ENCODE results near the gene ASS1. TPM values are rescaled to one million over a fixed set of nuclear protein-coding genes. Genes with fewer than 3 reads are reported as not detected.
A peak's percentile ranks its signal among the peaks of the same experiment; 100 is the strongest.

ASS1 gene
- total and polyA plus RNA-seq, 2 of the 13 experiments (the other 11 are each of a cell fraction or from before 2014, with no cell fraction given): 77.6 to 122 TPM

DNA sequence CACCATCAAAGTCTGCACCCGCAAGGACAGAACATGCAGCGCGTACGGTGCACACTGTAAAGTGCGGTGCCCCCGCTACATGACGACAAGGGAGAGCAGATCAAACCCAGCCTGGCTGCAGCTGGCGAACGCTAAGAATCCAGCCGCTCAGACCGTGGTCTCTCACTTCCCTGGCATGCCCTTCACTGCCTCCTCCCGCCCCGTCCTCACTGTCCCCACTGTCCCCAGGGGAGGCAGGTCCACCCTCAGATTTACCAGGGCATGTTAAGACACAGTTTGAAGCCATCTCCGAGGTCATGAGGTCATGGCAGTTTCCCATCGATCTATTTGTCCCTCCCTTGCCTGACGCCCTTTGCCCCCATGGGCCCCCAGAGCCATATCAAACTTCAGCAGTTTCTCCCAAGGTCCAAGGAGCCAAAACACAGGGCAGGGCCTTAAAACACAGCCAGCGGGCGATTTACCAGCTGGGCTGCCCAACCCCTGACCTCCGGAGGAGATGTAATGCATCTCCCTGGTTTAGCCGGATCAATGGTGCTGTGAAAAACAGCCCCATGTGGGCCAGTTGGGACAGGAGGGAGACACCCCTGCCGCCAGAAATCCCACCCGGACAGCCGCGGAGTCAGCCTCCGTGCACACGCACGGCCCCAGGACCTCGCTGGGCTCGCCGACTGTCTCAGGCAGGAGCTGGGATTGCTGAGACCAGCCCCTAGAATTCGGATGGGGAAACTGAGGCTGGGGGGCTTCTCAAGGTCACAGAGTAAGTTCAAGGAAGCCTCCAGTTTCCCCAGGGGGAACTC lies 82.3 kb downstream of the ASS1 start (continued):
- TF ChIP-seq ONECUT2 (CRISPR knock-in tag; IDR thresholded peaks at IDR 0.05) (peak; percentile 99), HNF4A (CRISPR knock-in tag; IDR thresholded peaks at IDR 0.05) (peak; percentile 97), ZNF205 (CRISPR knock-in tag; IDR thresholded peaks at IDR 0.05) (peak; percentile 45; the same call in 1 of the 2 replicates), ZNF441 (CRISPR knock-in tag; IDR thresholded peaks at IDR 0.05; ENCODE audit: borderline replicate concordance) (peak; percentile 85; the same call in 1 of the 2 replicates), CHCHD3 (CRISPR knock-in tag; IDR thresholded peaks at IDR 0.05) (no peak), EED (CRISPR knock-in tag; IDR thresholded peaks at IDR 0.05) (no peak), ZBTB42 (CRISPR knock-in tag; IDR thresholded peaks at IDR 0.05) (peak; percentile 24; the same call in 1 of the 2 replicates), KDM6A (CRISPR knock-in tag; IDR thresholded peaks at IDR 0.05; ENCODE audit: low read depth) (peak; percentile 86), SP2 (CRISPR knock-in tag; IDR thresholded peaks at IDR 0.05) (no peak), DPF2 (CRISPR knock-in tag; IDR thresholded peaks at IDR 0.05; ENCODE audit: borderline replicate concordance, low read depth) (peak; percentile 90), RFXANK (CRISPR knock-in tag; IDR thresholded peaks at IDR 0.05) (no peak), GATA4 (IDR thresholded peaks at IDR 0.05; ENCODE audit: borderline replicate concordance, low read depth) (no peak), GABPA (IDR thresholded peaks at IDR 0.05; ENCODE audit: low read depth, low read length) (no peak), GABPA (CRISPR knock-in tag; IDR thresholded peaks at IDR 0.05; ENCODE audit: low read depth) (no peak)
- TF ChIP-seq, protein P1, sequence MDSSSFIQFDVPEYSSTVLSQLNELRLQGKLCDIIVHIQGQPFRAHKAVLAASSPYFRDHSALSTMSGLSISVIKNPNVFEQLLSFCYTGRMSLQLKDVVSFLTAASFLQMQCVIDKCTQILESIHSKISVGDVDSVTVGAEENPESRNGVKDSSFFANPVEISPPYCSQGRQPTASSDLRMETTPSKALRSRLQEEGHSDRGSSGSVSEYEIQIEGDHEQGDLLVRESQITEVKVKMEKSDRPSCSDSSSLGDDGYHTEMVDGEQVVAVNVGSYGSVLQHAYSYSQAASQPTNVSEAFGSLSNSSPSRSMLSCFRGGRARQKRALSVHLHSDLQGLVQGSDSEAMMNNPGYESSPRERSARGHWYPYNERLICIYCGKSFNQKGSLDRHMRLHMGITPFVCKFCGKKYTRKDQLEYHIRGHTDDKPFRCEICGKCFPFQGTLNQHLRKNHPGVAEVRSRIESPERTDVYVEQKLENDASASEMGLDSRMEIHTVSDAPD (CRISPR knock-in tag; IDR thresholded peaks at IDR 0.05): peak; percentile 35; the same call in 1 of the 2 replicates
- TF ChIP-seq, protein P2, sequence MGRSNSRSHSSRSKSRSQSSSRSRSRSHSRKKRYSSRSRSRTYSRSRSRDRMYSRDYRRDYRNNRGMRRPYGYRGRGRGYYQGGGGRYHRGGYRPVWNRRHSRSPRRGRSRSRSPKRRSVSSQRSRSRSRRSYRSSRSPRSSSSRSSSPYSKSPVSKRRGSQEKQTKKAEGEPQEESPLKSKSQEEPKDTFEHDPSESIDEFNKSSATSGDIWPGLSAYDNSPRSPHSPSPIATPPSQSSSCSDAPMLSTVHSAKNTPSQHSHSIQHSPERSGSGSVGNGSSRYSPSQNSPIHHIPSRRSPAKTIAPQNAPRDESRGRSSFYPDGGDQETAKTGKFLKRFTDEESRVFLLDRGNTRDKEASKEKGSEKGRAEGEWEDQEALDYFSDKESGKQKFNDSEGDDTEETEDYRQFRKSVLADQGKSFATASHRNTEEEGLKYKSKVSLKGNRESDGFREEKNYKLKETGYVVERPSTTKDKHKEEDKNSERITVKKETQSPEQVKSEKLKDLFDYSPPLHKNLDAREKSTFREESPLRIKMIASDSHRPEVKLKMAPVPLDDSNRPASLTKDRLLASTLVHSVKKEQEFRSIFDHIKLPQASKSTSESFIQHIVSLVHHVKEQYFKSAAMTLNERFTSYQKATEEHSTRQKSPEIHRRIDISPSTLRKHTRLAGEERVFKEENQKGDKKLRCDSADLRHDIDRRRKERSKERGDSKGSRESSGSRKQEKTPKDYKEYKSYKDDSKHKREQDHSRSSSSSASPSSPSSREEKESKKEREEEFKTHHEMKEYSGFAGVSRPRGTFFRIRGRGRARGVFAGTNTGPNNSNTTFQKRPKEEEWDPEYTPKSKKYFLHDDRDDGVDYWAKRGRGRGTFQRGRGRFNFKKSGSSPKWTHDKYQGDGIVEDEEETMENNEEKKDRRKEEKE (IDR thresholded peaks at IDR 0.05): no peak
- TF ChIP-seq, protein P3, sequence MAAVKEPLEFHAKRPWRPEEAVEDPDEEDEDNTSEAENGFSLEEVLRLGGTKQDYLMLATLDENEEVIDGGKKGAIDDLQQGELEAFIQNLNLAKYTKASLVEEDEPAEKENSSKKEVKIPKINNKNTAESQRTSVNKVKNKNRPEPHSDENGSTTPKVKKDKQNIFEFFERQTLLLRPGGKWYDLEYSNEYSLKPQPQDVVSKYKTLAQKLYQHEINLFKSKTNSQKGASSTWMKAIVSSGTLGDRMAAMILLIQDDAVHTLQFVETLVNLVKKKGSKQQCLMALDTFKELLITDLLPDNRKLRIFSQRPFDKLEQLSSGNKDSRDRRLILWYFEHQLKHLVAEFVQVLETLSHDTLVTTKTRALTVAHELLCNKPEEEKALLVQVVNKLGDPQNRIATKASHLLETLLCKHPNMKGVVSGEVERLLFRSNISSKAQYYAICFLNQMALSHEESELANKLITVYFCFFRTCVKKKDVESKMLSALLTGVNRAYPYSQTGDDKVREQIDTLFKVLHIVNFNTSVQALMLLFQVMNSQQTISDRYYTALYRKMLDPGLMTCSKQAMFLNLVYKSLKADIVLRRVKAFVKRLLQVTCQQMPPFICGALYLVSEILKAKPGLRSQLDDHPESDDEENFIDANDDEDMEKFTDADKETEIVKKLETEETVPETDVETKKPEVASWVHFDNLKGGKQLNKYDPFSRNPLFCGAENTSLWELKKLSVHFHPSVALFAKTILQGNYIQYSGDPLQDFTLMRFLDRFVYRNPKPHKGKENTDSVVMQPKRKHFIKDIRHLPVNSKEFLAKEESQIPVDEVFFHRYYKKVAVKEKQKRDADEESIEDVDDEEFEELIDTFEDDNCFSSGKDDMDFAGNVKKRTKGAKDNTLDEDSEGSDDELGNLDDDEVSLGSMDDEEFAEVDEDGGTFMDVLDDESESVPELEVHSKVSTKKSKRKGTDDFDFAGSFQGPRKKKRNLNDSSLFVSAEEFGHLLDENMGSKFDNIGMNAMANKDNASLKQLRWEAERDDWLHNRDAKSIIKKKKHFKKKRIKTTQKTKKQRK (IDR thresholded peaks at IDR 0.05; ENCODE audit: low read length): no peak

All from HepG2 (cell line).